Esophagus (tissue), 2 donors: ENCODE data around the gene DTNBP1. TPM values are rescaled to one million over a fixed set of nuclear protein-coding genes. Genes with fewer than 3 reads are reported as not detected.
A peak's percentile ranks its signal among the peaks of the same experiment; 100 is the strongest.

ENCODE experiments used
- H3K27ac ChIP-seq, 2 donors: one replicate each; pipeline ENCODE4 v1.5.1; 2013; ENCODE audit warnings: low read depth in 2 of 2, mild to moderate bottlenecking in 2 of 2, inconsistent platforms in 1 of 2, low read length in 1 of 2, moderate library complexity in 1 of 2
- H3K27me3 ChIP-seq, 2 donors: one replicate each; pipeline ENCODE4 v1.6.1; 2013; ENCODE audit warnings: low read length in 2 of 2, control low read depth in 1 of 2, mild to moderate bottlenecking in 1 of 2; ENCODE audit not compliant: insufficient read depth in 2 of 2, control insufficient read depth in 1 of 2
- H3K36me3 ChIP-seq, 2 donors: one replicate each; pipeline ENCODE4 v1.6.1; 2013; ENCODE audit warnings: low read length in 1 of 2; ENCODE audit not compliant: control insufficient read depth in 2 of 2, insufficient read depth in 2 of 2
- H3K4me1 ChIP-seq, 2 donors: one replicate each; pipeline ENCODE4 v1.6.1; 2013; ENCODE audit warnings: low read length in 1 of 2; ENCODE audit not compliant: control insufficient read depth in 2 of 2, insufficient read depth in 2 of 2
- H3K4me3 ChIP-seq, 2 donors: one replicate each; pipeline ENCODE4 v1.5.1; 2013; ENCODE audit warnings: low read length in 2 of 2, mild to moderate bottlenecking in 2 of 2, low read depth in 1 of 2, moderate library complexity in 1 of 2
- H3K9me3 ChIP-seq, 2 donors: one replicate each; pipeline ENCODE4 v1.6.1; 2013; ENCODE audit warnings: mild to moderate bottlenecking in 2 of 2, low read depth in 1 of 2, low read length in 1 of 2, moderate library complexity in 1 of 2; ENCODE audit not compliant: control insufficient read depth in 2 of 2, insufficient read depth in 1 of 2
- WGBS, 2 donors: extraction: QIAGEN DNeasy Blood & Tissue Kit; methylation state at CpG; one replicate each; pipeline ENCODE4 v1.1.7; 2013; 5-methylcytosine and 5-hydroxymethylcytosine counted together
- polyA plus RNA-seq, 2 donors: library from polyadenylated mRNA; stranded (reverse); fragments of 200-250 nt; gene quantifications; one replicate each; pipeline ENCODE4 v1.2.3, GENCODE V29; 2013
- donor health status: healthy with polysubstance abuse.
- donor health status: Bipolar disorder and iron deficiency.

The DTNBP1 gene
- polyA plus RNA-seq, 2 donors: 4.2 to 9.6 TPM

DNA sequence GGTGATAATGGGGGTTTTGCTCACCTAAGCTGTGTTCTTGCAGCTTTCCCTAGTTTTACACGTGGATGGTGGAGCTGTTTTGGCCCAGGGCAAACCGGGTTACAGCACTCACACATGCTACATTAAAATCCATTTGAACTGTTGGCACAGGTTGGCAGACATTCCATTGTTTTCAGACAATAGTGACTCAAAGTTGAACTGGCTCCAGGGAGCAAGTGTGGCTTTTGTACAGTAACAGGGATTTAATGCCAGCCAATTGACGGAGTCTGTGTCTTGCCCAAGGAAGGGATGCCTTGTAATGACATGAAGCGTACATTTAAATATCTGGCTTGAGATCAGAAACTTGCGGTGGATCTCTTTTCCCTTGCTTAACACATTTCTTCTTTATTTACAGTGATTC is 183.1 kb downstream of the DTNBP1 start:
- no peaks in the 10 kb centered on the region for H3K27me3 ChIP-seq
- no peak overlapping the region for H3K4me3 ChIP-seq
- peaks cover 2 to 4% of the 10 kb centered on the region in 2 donors for H3K4me1 ChIP-seq
- 40 to 51% methylated on average over 5 of the region's 5 CpGs for WGBS, 2 donors
- H3K9me3 ChIP-seq: no peaks in the 10 kb centered on the region
- H3K36me3 ChIP-seq: no peaks in the 10 kb centered on the region
- peak overlapping the region in 1 of 2 donors; percentile 33 for H3K27ac ChIP-seq

DNA sequence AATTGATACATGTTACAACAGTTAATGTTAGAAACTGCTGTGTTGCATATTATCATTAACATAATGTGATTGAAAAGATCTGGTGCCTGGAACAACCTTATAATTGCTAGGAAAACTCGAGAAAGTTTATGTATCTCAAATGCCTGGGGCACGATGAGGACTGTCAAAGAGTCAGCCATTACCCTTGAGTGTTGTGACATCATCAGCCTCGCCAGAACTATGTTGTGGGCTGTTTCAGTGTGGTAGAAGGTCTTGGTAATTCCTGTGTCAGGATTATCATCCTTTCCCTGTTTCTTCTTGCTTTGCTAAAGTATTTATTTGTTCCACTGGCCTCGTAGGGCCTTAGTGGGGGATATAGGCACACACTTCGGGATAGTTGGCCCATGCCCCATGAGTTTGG is 185.1 kb downstream of the DTNBP1 start:
- H3K27me3 ChIP-seq: no peaks in the 10 kb centered on the region
- no peaks in the 10 kb centered on the region for H3K9me3 ChIP-seq
- H3K4me3 ChIP-seq: no peak overlapping the region
- H3K4me1 ChIP-seq: peaks cover 2 to 4% of the 10 kb centered on the region in 2 donors
- H3K27ac ChIP-seq: no peak overlapping the region
- no peaks in the 10 kb centered on the region for H3K36me3 ChIP-seq
- WGBS, 2 donors: 60 to 72% methylated on average over 5 of the region's 5 CpGs

- no peaks in the 10 kb centered on the region for H3K9me3 ChIP-seq
- peaks cover 2 to 4% of the 10 kb centered on the region in 2 donors for H3K4me1 ChIP-seq
- no peak overlapping the region for H3K4me3 ChIP-seq
- no peaks in the 10 kb centered on the region for H3K27me3 ChIP-seq
- H3K36me3 ChIP-seq: peaks cover 0 to 2% of the 10 kb centered on the region in 2 donors
- 56 to 67% methylated on average over 7 of the region's 7 CpGs for WGBS, 2 donors
- peak overlapping the region in 1 of 2 donors; percentile 2 for H3K27ac ChIP-seq
These were observed 186.0 kb downstream of the DTNBP1 start for GRCh38 chr6:15476631-15477380.

DNA sequence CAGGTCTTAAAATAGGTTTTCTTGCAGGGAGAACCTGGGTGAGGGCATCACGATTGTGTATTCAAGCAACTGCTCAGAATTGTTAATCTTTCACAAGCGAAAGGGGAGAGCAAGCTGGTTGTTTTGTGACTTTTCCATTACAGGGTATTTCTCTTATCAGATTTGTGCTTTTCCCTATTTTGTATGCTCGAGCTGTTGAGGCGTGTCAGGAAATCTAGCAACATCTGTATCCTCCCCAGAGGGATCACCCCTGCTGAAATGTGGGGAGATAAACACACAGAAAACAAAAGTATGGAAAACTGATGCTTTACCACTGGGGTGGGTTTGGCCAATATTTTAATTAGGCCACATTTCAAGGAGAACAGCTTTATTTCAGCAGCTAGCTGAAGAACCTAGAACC is 187.0 kb downstream of the DTNBP1 start:
- 88 to 90% methylated on average over 4 of the region's 4 CpGs for WGBS, 2 donors
- Histone ChIP-seq H3K27ac (no peak overlapping the region), H3K4me3 (no peak overlapping the region), H3K36me3 (peaks cover 2% of the 10 kb centered on the region in 2 donors), H3K4me1 (peaks cover 2 to 4% of the 10 kb centered on the region in 2 donors), H3K27me3 (no peaks in the 10 kb centered on the region), H3K9me3 (no peaks in the 10 kb centered on the region)

- peaks cover 2 to 5% of the 10 kb centered on the region in 2 donors for H3K36me3 ChIP-seq
- WGBS, 2 donors: 80 to 94% methylated on average over 6 of the region's 6 CpGs
- H3K9me3 ChIP-seq: no peaks in the 10 kb centered on the region
- H3K4me1 ChIP-seq: peaks cover 2 to 4% of the 10 kb centered on the region in 2 donors
- H3K27me3 ChIP-seq: no peaks in the 10 kb centered on the region
- no peak overlapping the region for H3K27ac ChIP-seq
- H3K4me3 ChIP-seq: no peak overlapping the region
These were observed 187.6 kb downstream of the DTNBP1 start for GRCh38 chr6:15475261-15475660.

- Histone ChIP-seq H3K27ac (no peak overlapping the region), H3K9me3 (no peaks in the 10 kb centered on the region), H3K4me3 (no peak overlapping the region), H3K27me3 (no peaks in the 10 kb centered on the region), H3K36me3 (peaks cover 2 to 5% of the 10 kb centered on the region in 2 donors), H3K4me1 (peaks cover 1 to 2% of the 10 kb centered on the region in 2 donors)
- WGBS, 2 donors: 82 to 83% methylated on average over 2 of the region's 2 CpGs
These were observed 188.6 kb downstream of the DTNBP1 start for GRCh38 chr6:15474196-15474595.

DNA sequence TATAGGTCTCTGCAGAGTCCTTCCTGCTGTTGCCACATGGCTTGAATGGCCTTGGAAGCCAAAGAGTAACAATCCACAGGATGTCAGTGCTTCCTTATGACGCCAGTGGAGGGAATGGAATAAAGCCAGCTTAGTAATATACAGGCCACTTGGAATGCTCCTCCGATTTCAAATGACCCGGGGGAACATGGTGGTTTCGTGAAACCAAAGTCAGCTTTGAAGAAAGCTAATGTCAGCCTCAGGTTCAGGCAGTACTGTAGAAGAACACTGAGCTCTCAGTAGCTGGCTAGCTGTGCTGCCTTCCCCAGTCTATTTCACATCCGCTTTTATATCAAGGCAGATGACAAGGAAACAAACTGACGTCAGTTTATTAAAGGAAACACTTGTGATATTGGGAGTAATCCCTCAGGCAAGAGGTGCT is 189.1 kb downstream of the DTNBP1 start:
- Histone ChIP-seq H3K4me3 (no peak overlapping the region), H3K4me1 (peaks cover 0 to 1% of the 10 kb centered on the region in 2 donors), H3K27ac (peak overlapping the region in 1 of 2 donors; percentile 41), H3K27me3 (no peaks in the 10 kb centered on the region), H3K9me3 (no peaks in the 10 kb centered on the region), H3K36me3 (peaks cover 2 to 5% of the 10 kb centered on the region in 2 donors)
- WGBS, 2 donors: 67 to 76% methylated on average over 6 of the region's 6 CpGs

DNA sequence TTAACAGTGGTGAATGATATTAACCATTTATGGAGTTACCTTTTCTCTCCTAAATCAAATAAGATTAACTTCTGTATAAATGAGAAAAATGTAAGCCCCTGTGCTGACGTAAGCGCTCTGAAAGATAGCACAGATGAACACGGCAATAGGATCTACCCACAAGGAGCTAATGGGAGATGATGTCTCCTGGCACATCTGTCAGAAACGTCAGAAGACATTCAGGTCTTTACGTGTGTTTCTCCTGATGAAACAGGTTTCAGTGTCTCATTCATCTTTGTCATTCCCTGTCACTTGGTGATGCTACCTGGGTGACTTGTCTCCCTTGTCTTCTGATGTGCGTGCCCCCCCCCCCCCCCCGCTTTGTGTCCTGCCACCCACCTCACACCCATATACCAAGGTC is 189.7 kb downstream of the DTNBP1 start:
- WGBS, 2 donors: 71 to 82% methylated on average over 7 of the region's 7 CpGs
- Histone ChIP-seq H3K4me1 (peaks cover 0 to 1% of the 10 kb centered on the region in 2 donors), H3K36me3 (peaks cover 2 to 5% of the 10 kb centered on the region in 2 donors), H3K4me3 (no peak overlapping the region), H3K27me3 (no peaks in the 10 kb centered on the region), H3K9me3 (no peaks in the 10 kb centered on the region), H3K27ac (no peak overlapping the region)
